GM12874 (cell line): ENCODE results near the gene CHMP3.

ENCODE experiments used
- TF ChIP-seq, protein P1 (sequence below): IDR thresholded peaks from 2 replicates; pipeline ENCODE4 v1.5.1; 2011; ENCODE audit warnings: low read depth, mild to moderate bottlenecking, control low read depth, low read length, moderate library complexity; ENCODE audit not compliant: insufficient read depth

Gene CHMP3

DNA sequence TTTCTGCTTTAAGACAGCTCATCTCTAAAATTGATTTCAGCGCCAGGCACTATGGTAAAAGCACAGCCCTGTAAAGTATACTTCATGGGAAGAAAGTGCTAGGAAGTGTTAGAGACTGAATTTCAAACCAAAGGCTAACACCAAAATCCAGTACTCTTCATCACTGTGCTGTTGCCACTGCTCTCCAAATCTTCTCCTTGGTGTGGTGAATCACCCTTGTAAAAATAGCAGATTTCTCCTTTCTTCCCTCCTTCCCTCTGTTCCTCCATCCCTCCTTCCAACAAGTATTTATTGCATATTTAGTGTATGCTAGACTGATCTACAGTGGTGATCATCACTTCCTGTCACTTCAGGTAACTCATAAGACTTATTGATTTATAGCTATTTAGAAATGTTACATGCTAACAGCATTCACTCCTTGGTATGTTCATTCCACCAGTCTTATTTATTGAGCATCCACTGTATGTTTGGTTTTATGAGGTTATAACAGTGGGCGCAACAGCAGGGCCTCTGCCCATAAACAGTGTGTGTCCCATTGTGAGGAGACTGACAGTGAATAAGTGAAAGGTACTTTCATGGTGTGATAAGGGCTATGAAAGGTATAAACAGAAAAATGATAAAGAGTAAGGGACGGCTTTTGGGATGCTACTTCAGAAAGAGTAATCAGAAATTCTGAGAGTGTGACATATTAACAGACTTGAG, 102.0 kb downstream of the CHMP3 start:
- TF ChIP-seq, protein P1, sequence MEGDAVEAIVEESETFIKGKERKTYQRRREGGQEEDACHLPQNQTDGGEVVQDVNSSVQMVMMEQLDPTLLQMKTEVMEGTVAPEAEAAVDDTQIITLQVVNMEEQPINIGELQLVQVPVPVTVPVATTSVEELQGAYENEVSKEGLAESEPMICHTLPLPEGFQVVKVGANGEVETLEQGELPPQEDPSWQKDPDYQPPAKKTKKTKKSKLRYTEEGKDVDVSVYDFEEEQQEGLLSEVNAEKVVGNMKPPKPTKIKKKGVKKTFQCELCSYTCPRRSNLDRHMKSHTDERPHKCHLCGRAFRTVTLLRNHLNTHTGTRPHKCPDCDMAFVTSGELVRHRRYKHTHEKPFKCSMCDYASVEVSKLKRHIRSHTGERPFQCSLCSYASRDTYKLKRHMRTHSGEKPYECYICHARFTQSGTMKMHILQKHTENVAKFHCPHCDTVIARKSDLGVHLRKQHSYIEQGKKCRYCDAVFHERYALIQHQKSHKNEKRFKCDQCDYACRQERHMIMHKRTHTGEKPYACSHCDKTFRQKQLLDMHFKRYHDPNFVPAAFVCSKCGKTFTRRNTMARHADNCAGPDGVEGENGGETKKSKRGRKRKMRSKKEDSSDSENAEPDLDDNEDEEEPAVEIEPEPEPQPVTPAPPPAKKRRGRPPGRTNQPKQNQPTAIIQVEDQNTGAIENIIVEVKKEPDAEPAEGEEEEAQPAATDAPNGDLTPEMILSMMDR, result no peak

- TF ChIP-seq, protein P1, result no peak
Measured at GRCh38 chr2:86455181-86455580, 108.1 kb downstream of the CHMP3 start.

DNA sequence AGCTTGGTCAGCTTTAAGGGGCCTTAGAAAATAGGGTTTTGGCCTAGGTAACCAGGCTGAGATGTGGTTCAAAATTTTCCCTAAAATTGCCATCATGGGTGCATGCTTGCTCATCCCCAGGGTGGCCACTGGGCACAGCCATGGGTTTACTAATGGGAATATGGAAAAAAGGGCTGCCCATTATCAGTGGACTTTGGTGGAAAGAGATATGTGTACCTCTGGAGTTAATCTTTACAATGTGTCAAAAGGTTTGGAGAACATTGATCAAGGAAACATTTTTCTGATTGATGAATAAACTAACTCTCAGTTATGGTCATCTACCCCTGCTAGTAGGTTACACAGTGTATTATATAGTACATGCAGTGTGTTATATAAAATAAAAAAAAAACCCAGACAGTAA, 109.0 kb downstream of the CHMP3 start:
- TF ChIP-seq, protein P1, result no peak

DNA sequence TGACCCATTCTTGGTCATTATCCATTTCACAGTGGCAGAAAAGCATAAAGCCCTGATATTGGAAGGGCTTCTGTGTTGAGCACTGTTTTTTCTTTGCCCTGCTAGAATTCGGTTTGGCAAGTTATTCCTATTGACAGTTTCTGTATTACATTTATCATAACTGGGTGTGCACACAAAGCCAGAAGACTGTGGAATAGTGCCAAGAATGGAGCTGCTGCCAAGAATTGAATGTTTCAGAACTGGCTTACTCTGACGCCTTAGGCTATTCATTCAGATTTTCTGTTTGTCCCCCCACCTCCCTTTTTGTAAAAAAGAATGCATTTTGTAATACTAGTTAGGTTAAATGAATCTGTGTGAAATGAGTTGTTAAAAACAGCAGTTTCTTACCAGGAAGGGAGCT, 109.4 kb downstream of the CHMP3 start:
- TF ChIP-seq, protein P1, result no peak
